Esophagus squamous epithelium (tissue), 4 donors: ENCODE results near the gene HELZ.

Experiments
- POLR2A ChIP-seq, 4 donors: fragments of 450-650 bp; IDR thresholded peaks; one replicate each; pipeline ENCODE4 v1.6.1; 2017; ENCODE audit warnings: antibody characterized with exemption in 4 of 4, mild to moderate bottlenecking in 4 of 4, moderate library complexity in 3 of 4
- TF ChIP-seq, protein P1 (sequence below), 6 experiments: fragments of 450-650 bp in 4 of 6; fragments of 200-600 bp in 2 of 6; sonication (generic) in 2 of 6; IDR thresholded peaks; one replicate each; pipeline ENCODE4 v1.5.1; 2016 to 2019; ENCODE audit warnings: antibody characterized with exemption in 6 of 6, mild to moderate bottlenecking in 4 of 6, moderate library complexity in 4 of 6

DNA sequence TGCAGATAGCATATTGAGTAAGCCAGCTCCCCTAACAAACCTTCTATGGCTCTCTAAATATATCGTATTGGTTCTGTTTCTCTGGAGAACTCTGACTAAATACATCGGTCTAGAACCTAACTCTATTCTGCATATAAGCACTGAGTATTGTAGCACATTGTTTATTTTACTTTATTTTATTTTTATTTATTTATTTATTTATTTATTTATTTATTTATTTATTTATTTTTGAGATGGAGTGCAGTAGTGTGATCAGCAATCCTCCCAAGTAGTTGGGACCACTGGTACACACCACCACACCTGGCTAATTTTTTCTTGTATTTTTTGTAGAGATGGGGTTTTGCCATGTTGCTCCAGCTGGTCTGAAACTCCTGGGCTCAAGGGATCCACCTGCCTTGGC lies 28.9 kb upstream of the HELZ start:
- TF ChIP-seq, protein P1, sequence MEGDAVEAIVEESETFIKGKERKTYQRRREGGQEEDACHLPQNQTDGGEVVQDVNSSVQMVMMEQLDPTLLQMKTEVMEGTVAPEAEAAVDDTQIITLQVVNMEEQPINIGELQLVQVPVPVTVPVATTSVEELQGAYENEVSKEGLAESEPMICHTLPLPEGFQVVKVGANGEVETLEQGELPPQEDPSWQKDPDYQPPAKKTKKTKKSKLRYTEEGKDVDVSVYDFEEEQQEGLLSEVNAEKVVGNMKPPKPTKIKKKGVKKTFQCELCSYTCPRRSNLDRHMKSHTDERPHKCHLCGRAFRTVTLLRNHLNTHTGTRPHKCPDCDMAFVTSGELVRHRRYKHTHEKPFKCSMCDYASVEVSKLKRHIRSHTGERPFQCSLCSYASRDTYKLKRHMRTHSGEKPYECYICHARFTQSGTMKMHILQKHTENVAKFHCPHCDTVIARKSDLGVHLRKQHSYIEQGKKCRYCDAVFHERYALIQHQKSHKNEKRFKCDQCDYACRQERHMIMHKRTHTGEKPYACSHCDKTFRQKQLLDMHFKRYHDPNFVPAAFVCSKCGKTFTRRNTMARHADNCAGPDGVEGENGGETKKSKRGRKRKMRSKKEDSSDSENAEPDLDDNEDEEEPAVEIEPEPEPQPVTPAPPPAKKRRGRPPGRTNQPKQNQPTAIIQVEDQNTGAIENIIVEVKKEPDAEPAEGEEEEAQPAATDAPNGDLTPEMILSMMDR (IDR thresholded peaks at IDR 0.05) = no peak
- TF ChIP-seq POLR2A (IDR thresholded peaks at IDR 0.05) = no peak
